Endothelial cell of umbilical vein (primary cell): ENCODE data around the gene CAPN14. TPM values are rescaled to one million over a fixed set of nuclear protein-coding genes. Genes with fewer than 3 reads are reported as not detected.

Source experiments
- BruUV-seq: library from RNA; stranded (reverse); fragments of 400-500 nt; replicated peaks from 2 replicates; lab custom pipeline; 2021; lab: Mats Ljungman, UMichigan
- CTCF ChIA-PET: fragments of 300-600, 350-600 bp; sonication (Branson Sonifier 250); formaldehyde crosslinking; loops from one replicate; lab custom pipeline; 2021; ENCODE audit warnings: antibody characterized with exemption, inconsistent platforms; lab: Charles Lee
- POLR2A ChIA-PET: fragments of 300-600, 350-600 bp; sonication (Branson Sonifier 250); formaldehyde crosslinking; loops from one replicate; lab custom pipeline; 2021; ENCODE audit warnings: antibody characterized with exemption, inconsistent platforms; lab: Charles Lee
- DNase-seq: peaks from one replicate; pipeline ENCODE4 v3.0.0-alpha.2; 2011; ENCODE audit warnings: low read depth, low spot score
- FAIRE-seq: peaks from 2 replicates; lab custom pipeline; 2011; peaks lifted over from hg19 to GRCh38; lab: Jason Lieb, UNC
- H2AFZ ChIP-seq: 2 replicates; pipeline ENCODE4 v1.6.0; 2012; ENCODE audit warnings: low read depth, low read length, control low read depth, inconsistent platforms
- H3K27ac ChIP-seq: 2 replicates; pipeline ENCODE4 v1.5.1; 2011; ENCODE audit warnings: low read depth, mild to moderate bottlenecking, control low read depth, low read length, moderate library complexity; ENCODE audit not compliant: insufficient read depth
- H3K27me3 ChIP-seq, 2 experiments: 2 replicates each; pipeline versions ENCODE4 v1.6.0 to v1.6.1; 2011; ENCODE audit warnings: low read length in 2 of 2, mixed read lengths in 1 of 2; ENCODE audit not compliant: control insufficient read depth in 2 of 2, insufficient read depth in 2 of 2
- H3K36me3 ChIP-seq, 2 experiments: 2 replicates in 1 of 2; 3 replicates in 1 of 2; pipeline ENCODE4 v1.5.1; 2011; ENCODE audit warnings: low read length in 2 of 2, mild to moderate bottlenecking in 1 of 2, moderate library complexity in 1 of 2; ENCODE audit not compliant: control insufficient read depth in 2 of 2, insufficient read depth in 2 of 2; ENCODE audit errors: extremely low read depth in 1 of 2
- H3K4me1 ChIP-seq: 3 replicates; pipeline ENCODE4 v1.5.1; 2011; ENCODE audit warnings: mild to moderate bottlenecking, low read length; ENCODE audit not compliant: control insufficient read depth, insufficient read depth; ENCODE audit errors: extremely low read depth
- H3K4me2 ChIP-seq: 2 replicates; pipeline ENCODE4 v1.6.1; 2011; ENCODE audit warnings: low read length, control low read depth, mixed read lengths; ENCODE audit not compliant: insufficient read depth
- H3K4me3 ChIP-seq, 3 experiments: fragments of 200-600 bp in 1 of 3; sonication (generic), shearing (Covaris generic) in 1 of 3; replicated peaks in 1 of 3; 2 replicates each; pipeline ENCODE4 v1.5.1; 2011 to 2016; ENCODE audit warnings: control low read depth in 3 of 3, low read length in 3 of 3, mild to moderate bottlenecking in 2 of 3, inconsistent platforms in 1 of 3, low read depth in 1 of 3, moderate library complexity in 1 of 3; ENCODE audit not compliant: insufficient read depth in 1 of 3
- H3K79me2 ChIP-seq: 2 replicates; pipeline ENCODE4 v1.6.0; 2012; ENCODE audit warnings: low read length, inconsistent platforms; ENCODE audit not compliant: control insufficient read depth, insufficient read depth
- H3K9ac ChIP-seq: replicated peaks from 2 replicates; pipeline ENCODE3; 2011; ENCODE audit warnings: low read length, control low read depth; ENCODE audit not compliant: insufficient read depth; ENCODE audit errors: extremely low read depth
- H3K9me1 ChIP-seq: replicated peaks from 3 replicates; pipeline ENCODE4 v1.6.0; 2011; ENCODE audit warnings: mild to moderate bottlenecking, low read length; ENCODE audit not compliant: control insufficient read depth, insufficient read depth; ENCODE audit errors: extremely low read depth
- H3K9me3 ChIP-seq: replicated peaks from 2 replicates; pipeline ENCODE4 v1.5.1; 2012; ENCODE audit warnings: low read length, inconsistent platforms; ENCODE audit not compliant: control insufficient read depth, insufficient read depth
- H4K20me1 ChIP-seq: replicated peaks from 2 replicates; pipeline ENCODE3; 2011; ENCODE audit warnings: mild to moderate bottlenecking, low read length; ENCODE audit not compliant: control insufficient read depth, insufficient read depth; ENCODE audit errors: extremely low read depth
- CTCF ChIP-seq, 2 donors: IDR thresholded peaks; 1 replicate in 1 of 2; 2 replicates in 1 of 2; pipeline ENCODE4 v1.5.1; 2011; ENCODE audit warnings: low read length in 2 of 2, mild to moderate bottlenecking in 2 of 2, moderate library complexity in 2 of 2, control low read depth in 1 of 2, inconsistent platforms in 1 of 2, low read depth in 1 of 2; ENCODE audit not compliant: insufficient read depth in 1 of 2; ENCODE audit errors: extremely low read depth in 1 of 2
- EZH2 ChIP-seq: IDR thresholded peaks from 2 replicates; pipeline ENCODE4 v1.6.1; 2012; ENCODE audit warnings: borderline replicate concordance, low read depth, mild to moderate bottlenecking, moderate library complexity, low read length, inconsistent platforms; ENCODE audit not compliant: severe bottlenecking
- FOS ChIP-seq: IDR thresholded peaks from 2 replicates; pipeline ENCODE4 v1.6.1; 2011; ENCODE audit warnings: mild to moderate bottlenecking, low read length, moderate library complexity, borderline replicate concordance; ENCODE audit not compliant: insufficient read depth
- GATA2 ChIP-seq: IDR thresholded peaks from 2 replicates; pipeline ENCODE4 v1.7.0; 2011; ENCODE audit warnings: low read depth, mild to moderate bottlenecking, moderate library complexity, mixed read lengths, low read length; ENCODE audit not compliant: insufficient read length, insufficient read depth
- JUN ChIP-seq: IDR thresholded peaks from 2 replicates; pipeline ENCODE4 v1.6.1; 2011; ENCODE audit warnings: borderline replicate concordance, low read depth; ENCODE audit not compliant: insufficient read length, insufficient read depth
- MAX ChIP-seq: IDR thresholded peaks from 2 replicates; pipeline ENCODE4 v1.6.1; 2011; ENCODE audit not compliant: insufficient read depth, insufficient read length
- MYC ChIP-seq: IDR thresholded peaks from one replicate; pipeline ENCODE4 v1.6.1; 2011; ENCODE audit warnings: mild to moderate bottlenecking, low read depth, low read length
- POLR2A ChIP-seq: IDR thresholded peaks from 2 replicates; pipeline ENCODE4 v1.6.1; 2012; ENCODE audit warnings: low read depth, mild to moderate bottlenecking, control low read depth, low read length
- POLR2AphosphoS5 ChIP-seq: IDR thresholded peaks from 2 replicates; pipeline ENCODE4 v1.6.1; 2012; ENCODE audit warnings: low read depth, mild to moderate bottlenecking, control low read depth, low read length, moderate library complexity; ENCODE audit not compliant: insufficient read depth
- dilution Hi-C: fragments of 300-500 bp; cut with MboI; formaldehyde crosslinking; loops from one replicate; pipeline ENCODE4 v1.15.0; 2019; ENCODE audit warnings: low sequenced_read_pairs; ENCODE audit not compliant: extremely low pct_ligation_motif_present
- intact Hi-C: fragments of 100-400 bp; cut with micrococcal nuclease; formaldehyde crosslinking; loops from one replicate; pipeline ENCODE4 v1.10.0; 2022
- polyA plus RNA-seq, 4 experiments: library from polyadenylated mRNA; depleted of rRNA in 3 of 4; stranded (reverse) in 3 of 4; unstranded in 1 of 4; fragments of >200 nt; gene quantifications; 2 replicates each; pipeline versions ENCODE4 v1.2.1 to v1.2.3, GENCODE V29; 2011 to 2012; ENCODE audit warnings: missing spikeins in 1 of 4
- total RNA-seq: library from RNA; stranded (reverse); gene quantifications from 2 replicates; pipeline ENCODE4 v1.2.3, GENCODE V29; 2021

CAPN14 gene
- total and polyA plus RNA-seq, 2 donors (not counting 3 experiments of a cell fraction or from before 2014, with no cell fraction given) = 0.01 to 0.15 TPM

GRCh38 chr2:31237348-31238017 is 20.2 kb upstream of the CAPN14 start:
- peaks cover 4% of the 10 kb centered on the region for H3K4me1 ChIP-seq
- FAIRE-seq (no peak), DNase-seq (no peak)
- H3K36me3 ChIP-seq = no peaks in the 10 kb centered on the region
- H3K4me3 ChIP-seq = no peak overlapping the region
- ChIA-PET POLR2A (no interaction called here), CTCF (no interaction called here)
- H4K20me1 ChIP-seq = no peaks in the 10 kb centered on the region
- intact Hi-C loops = no loop called here
- H3K27me3 ChIP-seq = peaks cover 0 to 1% of the 10 kb centered on the region in 2 experiments
- H3K9me1 ChIP-seq = no peaks in the 10 kb centered on the region
- H3K27ac ChIP-seq = no peak overlapping the region
- dilution Hi-C loops = no loop called here
- no peaks in the 10 kb centered on the region for H3K9me3 ChIP-seq
- TF ChIP-seq MAX (no peak), POLR2AphosphoS5 (no peak), MYC (no peak), EZH2 (no peak), FOS (no peak), CTCF (IDR thresholded peaks at IDR 0.05; ENCODE audit: extremely low read depth in 1 of 2, insufficient read depth in 1 of 2, low read depth in 1 of 2, low read length in 2 of 2) (no peak), GATA2 (no peak), POLR2A (no peak), JUN (no peak)
- no peaks in the 10 kb centered on the region for H3K79me2 ChIP-seq
- no peak overlapping the region for H2AFZ ChIP-seq
- no peak overlapping the region for H3K9ac ChIP-seq
- no TSS peak for BruUV-seq
- H3K4me2 ChIP-seq = no peak overlapping the region
